SK-MEL-5 (cell line): ENCODE results near the gene EGFR. TPM values are rescaled to one million over a fixed set of nuclear protein-coding genes. Genes with fewer than 3 reads are reported as not detected.

Experiments used
- DNase-seq: peaks from one replicate; pipeline ENCODE4 v3.0.0-alpha.2; 2016; ENCODE audit warnings: low read depth, low spot score
- in situ Hi-C: cut with HindIII; loops from 2 replicates; pipeline ENCODE4 v1.10.0; 2016; ENCODE audit warnings: low sequenced_read_pairs, high pct_unique_total_duplicates, low pct_unique_long_range_greater_than_20kb
- total RNA-seq: library from RNA; depleted of rRNA; stranded (reverse); fragments of >200 nt; shearing (Covaris generic); gene quantifications from 2 replicates; pipeline ENCODE4 v1.2.3, GENCODE V29; 2014

EGFR gene
- total RNA-seq, 1 experiment from 2014 or later, result 0.85 TPM

- in situ Hi-C loops, result no loop called here
- no peak for DNase-seq
Observed at GRCh38 chr7:55101359-55101758, 82.5 kb downstream of the EGFR start.

GRCh38 chr7:55104123-55104522 lies 85.3 kb downstream of the EGFR start:
- in situ Hi-C loops, result no loop called here
- DNase-seq, result no peak

GRCh38 chr7:55104712-55105433 lies 86.1 kb downstream of the EGFR start:
- DNase-seq, result no peak

GRCh38 chr7:55105952-55106351 lies 87.1 kb downstream of the EGFR start:
- DNase-seq, result no peak
- in situ Hi-C loops, result no loop called here

More at GRCh38 chr7:55104712-55105433, 86.1 kb downstream of the EGFR start:
- in situ Hi-C loops, result no loop called here

GRCh38 chr7:55107946-55108345 lies 89.1 kb downstream of the EGFR start:
- DNase-seq, result no peak
- in situ Hi-C loops, result no loop called here

- in situ Hi-C loops, result no loop called here
- no peak for DNase-seq
Observed at GRCh38 chr7:55108401-55108800, 89.6 kb downstream of the EGFR start.

- in situ Hi-C loops, result no loop called here
- DNase-seq, result no peak
Observed at GRCh38 chr7:55108818-55109217, 90.0 kb downstream of the EGFR start.

GRCh38 chr7:55109404-55110167 lies 90.8 kb downstream of the EGFR start:
- DNase-seq, result no peak
- in situ Hi-C loops, result no loop called here

GRCh38 chr7:55110282-55110992 lies 91.6 kb downstream of the EGFR start:
- in situ Hi-C loops, result no loop called here
- DNase-seq, result no peak

- no peak for DNase-seq
- in situ Hi-C loops, result no loop called here
Observed at GRCh38 chr7:55110993-55111361, 92.2 kb downstream of the EGFR start.

GRCh38 chr7:55112056-55112455 lies 93.2 kb downstream of the EGFR start:
- DNase-seq, result no peak
- in situ Hi-C loops, result no loop called here

- no peak for DNase-seq
- in situ Hi-C loops, result no loop called here
Observed at GRCh38 chr7:55113760-55114540, 95.1 kb downstream of the EGFR start.

GRCh38 chr7:55117286-55117685 lies 98.5 kb downstream of the EGFR start:
- in situ Hi-C loops, result no loop called here
- DNase-seq, result no peak

GRCh38 chr7:55118426-55118825 lies 99.6 kb downstream of the EGFR start:
- in situ Hi-C loops, result no loop called here
- DNase-seq, result no peak

- in situ Hi-C loops, result no loop called here
- DNase-seq, result no peak
Observed at GRCh38 chr7:55119571-55119970, 100.8 kb downstream of the EGFR start.

GRCh38 chr7:55120074-55120473 lies 101.3 kb downstream of the EGFR start:
- in situ Hi-C loops, result no loop called here
- no peak for DNase-seq

- in situ Hi-C loops, result no loop called here
- no peak for DNase-seq
Observed at GRCh38 chr7:55120501-55121198, 101.8 kb downstream of the EGFR start.
